ENCODE data around the gene PIAS3. TPM values are rescaled to one million over a fixed set of nuclear protein-coding genes. Genes with fewer than 3 reads are reported as not detected.
A peak's percentile ranks its signal among the peaks of the same experiment; 100 is the strongest.

PIAS3 gene
- total RNA-seq, 6 donors from 2014 or later, result 23.0 to 71.2 (median 29.5) TPM

GRCh38 chr1:145886816-145887215 lies 27.9 kb upstream of the PIAS3 start:
- no peak for ATAC-seq (ENCODE audit: low FRiP score in 2 of 2)
- peak overlapping the region in 1 of 4 donors; percentile 61 for H3K27ac ChIP-seq
- H3K4me1 ChIP-seq, result peaks cover 21 to 32% (median 29%) of the 10 kb centered on the region in 4 donors
- no peak overlapping the region for H3K4me3 ChIP-seq
- H3K27me3 ChIP-seq, result no peaks in the 10 kb centered on the region
- TF ChIP-seq POLR2A (IDR thresholded peaks at IDR 0.05) (no peak), EP300 (IDR thresholded peaks at IDR 0.05) (no peak), POLR2AphosphoS5 (IDR thresholded peaks at IDR 0.05) (no peak)
- TF ChIP-seq, protein P1, sequence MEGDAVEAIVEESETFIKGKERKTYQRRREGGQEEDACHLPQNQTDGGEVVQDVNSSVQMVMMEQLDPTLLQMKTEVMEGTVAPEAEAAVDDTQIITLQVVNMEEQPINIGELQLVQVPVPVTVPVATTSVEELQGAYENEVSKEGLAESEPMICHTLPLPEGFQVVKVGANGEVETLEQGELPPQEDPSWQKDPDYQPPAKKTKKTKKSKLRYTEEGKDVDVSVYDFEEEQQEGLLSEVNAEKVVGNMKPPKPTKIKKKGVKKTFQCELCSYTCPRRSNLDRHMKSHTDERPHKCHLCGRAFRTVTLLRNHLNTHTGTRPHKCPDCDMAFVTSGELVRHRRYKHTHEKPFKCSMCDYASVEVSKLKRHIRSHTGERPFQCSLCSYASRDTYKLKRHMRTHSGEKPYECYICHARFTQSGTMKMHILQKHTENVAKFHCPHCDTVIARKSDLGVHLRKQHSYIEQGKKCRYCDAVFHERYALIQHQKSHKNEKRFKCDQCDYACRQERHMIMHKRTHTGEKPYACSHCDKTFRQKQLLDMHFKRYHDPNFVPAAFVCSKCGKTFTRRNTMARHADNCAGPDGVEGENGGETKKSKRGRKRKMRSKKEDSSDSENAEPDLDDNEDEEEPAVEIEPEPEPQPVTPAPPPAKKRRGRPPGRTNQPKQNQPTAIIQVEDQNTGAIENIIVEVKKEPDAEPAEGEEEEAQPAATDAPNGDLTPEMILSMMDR (IDR thresholded peaks at IDR 0.05), result no peak
- 50 to 71% methylated on average over 8 of the region's 8 CpGs for WGBS, 2 donors
- H3K9me3 ChIP-seq, result no peaks in the 10 kb centered on the region
- H3K36me3 ChIP-seq, result no peaks in the 10 kb centered on the region
- DNase-seq, result no peak

- Histone ChIP-seq H3K27ac (peak overlapping the region in 3 of 4 donors; percentile 7 to 68 (median 61)), H3K4me3 (peak overlapping the region; percentile 51 to 91 (median 64)), H3K27me3 (no peaks in the 10 kb centered on the region), H3K4me1 (peaks cover 17 to 28% (median 25%) of the 10 kb centered on the region in 4 donors), H3K9me3 (no peaks in the 10 kb centered on the region), H3K36me3 (no peaks in the 10 kb centered on the region)
- WGBS, 2 donors, result 47 to 48% methylated on average over 11 of the region's 11 CpGs
- ATAC-seq (ENCODE audit: low FRiP score in 2 of 2) (no peak), DNase-seq (no peak)
- TF ChIP-seq POLR2AphosphoS5 (IDR thresholded peaks at IDR 0.05), result no peak
- TF ChIP-seq EP300 (IDR thresholded peaks at IDR 0.05), result no peak
- TF ChIP-seq POLR2A (IDR thresholded peaks at IDR 0.05), result no peak
- TF ChIP-seq, protein P1 (IDR thresholded peaks at IDR 0.05), result no peak
Measured at GRCh38 chr1:145886390-145886789, 27.5 kb upstream of the PIAS3 start.

GRCh38 chr1:145885738-145886287 lies 26.9 kb upstream of the PIAS3 start, which contains the start of gene ANKRD35:
Gene ANKRD35, minus strand, starts transcription at chr1:145885866. Its CDS starts 108 bp downstream, at chr1:145885758.
- 0 to 3% methylated on average over 1 to 32 of the region's 36 CpGs for WGBS, 2 donors
- peak within 1 kb of the TSS in 3 of 4 donors; percentile 7 to 68 (median 61) for H3K27ac ChIP-seq
- peak; percentile 95 to 98 for ATAC-seq (ENCODE audit: low FRiP score in 2 of 2)

DNA sequence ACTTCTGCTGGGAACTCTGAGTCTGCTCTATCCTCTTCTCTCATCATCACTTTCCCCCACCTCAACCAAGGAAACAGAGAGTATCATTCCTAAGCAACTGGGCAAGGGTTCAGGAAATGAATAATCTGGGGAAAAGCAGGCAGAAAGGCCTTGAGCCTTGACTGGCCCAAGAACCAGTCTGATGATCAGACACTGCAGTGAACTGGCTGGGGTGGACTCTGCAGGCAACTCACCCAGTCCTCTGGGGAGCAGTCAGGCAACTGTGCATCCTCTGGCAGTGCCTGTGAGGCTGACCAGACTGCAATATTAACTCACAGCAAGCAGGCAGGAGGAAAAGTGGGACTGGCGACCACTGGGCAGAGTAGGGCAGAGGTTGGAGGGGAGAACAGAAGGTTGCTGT lies 25.8 kb upstream of the PIAS3 start:
- Histone ChIP-seq H3K9me3 (no peaks in the 10 kb centered on the region), H3K4me1 (peaks cover 6 to 17% (median 10%) of the 10 kb centered on the region in 4 donors), H3K4me3 (no peak overlapping the region), H3K36me3 (no peaks in the 10 kb centered on the region), H3K27ac (no peak overlapping the region), H3K27me3 (no peaks in the 10 kb centered on the region)
- ATAC-seq (ENCODE audit: low FRiP score in 2 of 2), result no peak
- no peak for DNase-seq
- TF ChIP-seq, protein P1 (IDR thresholded peaks at IDR 0.05), result no peak
- TF ChIP-seq POLR2A (IDR thresholded peaks at IDR 0.05) (no peak), EP300 (IDR thresholded peaks at IDR 0.05) (no peak), POLR2AphosphoS5 (IDR thresholded peaks at IDR 0.05) (no peak)
- WGBS, 2 donors, result 83% methylated on average over 1 of the region's 1 CpG

More at GRCh38 chr1:145885738-145886287, 26.9 kb upstream of the PIAS3 start, which contains the start of gene ANKRD35:
- Histone ChIP-seq H3K4me3 (peak within 1 kb of the TSS; percentile 51 to 91 (median 64)), H3K27me3 (no peaks in the 10 kb centered on the region), H3K36me3 (no peaks in the 10 kb centered on the region), H3K4me1 (peaks cover 11 to 22% (median 19%) of the 10 kb centered on the region in 4 donors), H3K9me3 (no peaks in the 10 kb centered on the region)
- peak; percentile 92 to 95 for DNase-seq
- TF ChIP-seq POLR2AphosphoS5 (IDR thresholded peaks at IDR 0.05) (no peak), POLR2A (IDR thresholded peaks at IDR 0.05) (no peak), EP300 (IDR thresholded peaks at IDR 0.05) (no peak)
- TF ChIP-seq, protein P1 (IDR thresholded peaks at IDR 0.05), result no peak

DNA sequence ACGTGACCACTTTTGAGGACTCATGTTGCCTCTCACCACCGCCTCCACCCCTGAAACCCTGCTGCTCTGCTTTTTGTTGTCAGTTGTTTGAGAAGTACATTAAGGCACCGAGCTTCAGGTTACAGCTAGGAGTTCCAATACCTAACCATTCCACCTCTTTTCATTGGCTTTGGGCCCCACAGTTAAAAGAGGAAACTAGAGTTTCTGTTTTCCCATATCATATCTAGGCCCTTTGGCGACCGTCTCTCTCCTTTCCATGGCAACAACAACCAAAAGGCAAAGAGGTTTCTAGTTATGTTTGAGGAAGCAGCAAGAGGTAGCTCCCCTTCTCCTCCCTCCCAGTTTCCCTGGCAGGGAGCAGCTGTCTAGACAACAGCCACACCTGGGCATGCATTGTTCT lies 20.9 kb upstream of the PIAS3 start:
- Histone ChIP-seq H3K4me1 (no peaks in the 10 kb centered on the region), H3K36me3 (no peaks in the 10 kb centered on the region), H3K27me3 (no peaks in the 10 kb centered on the region), H3K27ac (no peak overlapping the region), H3K9me3 (no peaks in the 10 kb centered on the region), H3K4me3 (no peak overlapping the region)
- 66 to 72% methylated on average over 5 of the region's 5 CpGs for WGBS, 2 donors
- ATAC-seq (ENCODE audit: low FRiP score in 2 of 2), result no peak
- no peak for TF ChIP-seq POLR2AphosphoS5 (IDR thresholded peaks at IDR 0.05)
- no peak for TF ChIP-seq EP300 (IDR thresholded peaks at IDR 0.05)
- no peak for TF ChIP-seq POLR2A (IDR thresholded peaks at IDR 0.05)
- TF ChIP-seq, protein P1 (IDR thresholded peaks at IDR 0.05), result no peak
- no peak for DNase-seq

All from upper lobe of left lung (tissue), 6 donors.